CD4-positive, alpha-beta T cell (primary cell): ENCODE data around the gene MTMR4. TPM values are rescaled to one million over a fixed set of nuclear protein-coding genes. Genes with fewer than 3 reads are reported as not detected.

ENCODE experiments used
- ATAC-seq: fragments of 200-7000 bp; cut with Tn5 transposase; one replicate; pipeline ENCODE4 v1.10.0; 2022; ENCODE audit warnings: mild to moderate bottlenecking; ENCODE audit not compliant: poor library complexity
- CTCF ChIA-PET: fragments of 350-600 bp; sonication (Branson Sonifier 250); formaldehyde crosslinking; loops from one replicate; lab custom pipeline; 2021; ENCODE audit warnings: antibody characterized with exemption, inconsistent platforms; lab: Charles Lee
- POLR2A ChIA-PET: fragments of 350-600 bp; sonication (Branson Sonifier 250); formaldehyde crosslinking; loops from one replicate; lab custom pipeline; 2021; ENCODE audit warnings: antibody characterized with exemption, inconsistent platforms; lab: Charles Lee
- DNase-seq, 14 experiments: peaks; one replicate each; pipeline ENCODE4 v3.0.0-alpha.2; 2013 to 2020; ENCODE audit warnings: mixed read lengths in 2 of 14
- H3K27ac ChIP-seq, 2 donors: one replicate each; pipeline versions ENCODE4 v1.5.1 to v1.7.0; 2013; ENCODE audit warnings: low read length in 2 of 2, low read depth in 1 of 2, mild to moderate bottlenecking in 1 of 2
- H3K27me3 ChIP-seq, 2 experiments: 1 replicate in 1 of 2; 2 replicates in 1 of 2; pipeline versions ENCODE4 v1.6.1 to v1.7.0; 2013; ENCODE audit warnings: low read length in 2 of 2, control low read depth in 1 of 2, mild to moderate bottlenecking in 1 of 2, moderate library complexity in 1 of 2; ENCODE audit not compliant: insufficient read depth in 2 of 2, control insufficient read depth in 1 of 2
- H3K36me3 ChIP-seq: one replicate; pipeline ENCODE4 v1.6.1; 2013; ENCODE audit warnings: low read length, control low read depth; ENCODE audit not compliant: insufficient read depth
- H3K4me1 ChIP-seq: one replicate; pipeline ENCODE4 v1.6.1; 2013; ENCODE audit warnings: low read length, control low read depth; ENCODE audit not compliant: insufficient read depth
- H3K4me3 ChIP-seq: one replicate; pipeline ENCODE4 v1.5.1; 2013; ENCODE audit warnings: mild to moderate bottlenecking, low read length, moderate library complexity
- H3K9me3 ChIP-seq, 2 experiments: 1 replicate in 1 of 2; 2 replicates in 1 of 2; pipeline versions ENCODE4 v1.6.1 to v1.7.0; 2013; ENCODE audit warnings: low read length in 2 of 2, mild to moderate bottlenecking in 2 of 2, control low read depth in 1 of 2, moderate library complexity in 1 of 2; ENCODE audit not compliant: control insufficient read depth in 1 of 2, insufficient read depth in 1 of 2
- H3K27ac Mint-ChIP-seq: one replicate; pipeline ENCODE4 v1.8.0; 2020; ENCODE audit warnings: mixed read lengths
- H3K27me3 Mint-ChIP-seq: one replicate; pipeline ENCODE4 v1.8.0; 2021; ENCODE audit warnings: mixed read lengths
- H3K36me3 Mint-ChIP-seq: one replicate; pipeline ENCODE4 v1.8.0; 2021; ENCODE audit warnings: low read depth, mixed read lengths
- H3K4me1 Mint-ChIP-seq: one replicate; pipeline ENCODE4 v1.8.0; 2021; ENCODE audit warnings: low read depth, mixed read lengths
- H3K4me3 Mint-ChIP-seq: one replicate; pipeline ENCODE4 v1.8.0; 2020; ENCODE audit warnings: mild to moderate bottlenecking, mixed read lengths
- H3K9me3 Mint-ChIP-seq: one replicate; pipeline ENCODE4 v1.8.0; 2020; ENCODE audit warnings: mixed read lengths
- intact Hi-C, 2 experiments: fragments of 100-400 bp; cut with DNase I in 1 of 2; cut with micrococcal nuclease in 1 of 2; formaldehyde crosslinking; loops; one replicate each; pipeline versions ENCODE4 v1.15.1 to v1.9.0; 2023 to 2025; cut with DNase I, micrococcal nuclease
- total RNA-seq, 174 experiments: library from RNA in 2 of 174; stranded (reverse) in 2 of 174; gene quantifications; one replicate each; pipeline ENCODE4 v1.2.3 and lab custom pipeline; 2021 to 2026
- TF ChIP-seq, protein P1 (sequence below): fragments of 200-600 bp; IDR thresholded peaks from one replicate; pipeline ENCODE4 v1.8.0; 2022; ENCODE audit warnings: antibody characterized with exemption, mild to moderate bottlenecking

The MTMR4 gene
- total RNA-seq, 2 experiments from 2014 or later: 28.8 to 30.0 TPM

DNA sequence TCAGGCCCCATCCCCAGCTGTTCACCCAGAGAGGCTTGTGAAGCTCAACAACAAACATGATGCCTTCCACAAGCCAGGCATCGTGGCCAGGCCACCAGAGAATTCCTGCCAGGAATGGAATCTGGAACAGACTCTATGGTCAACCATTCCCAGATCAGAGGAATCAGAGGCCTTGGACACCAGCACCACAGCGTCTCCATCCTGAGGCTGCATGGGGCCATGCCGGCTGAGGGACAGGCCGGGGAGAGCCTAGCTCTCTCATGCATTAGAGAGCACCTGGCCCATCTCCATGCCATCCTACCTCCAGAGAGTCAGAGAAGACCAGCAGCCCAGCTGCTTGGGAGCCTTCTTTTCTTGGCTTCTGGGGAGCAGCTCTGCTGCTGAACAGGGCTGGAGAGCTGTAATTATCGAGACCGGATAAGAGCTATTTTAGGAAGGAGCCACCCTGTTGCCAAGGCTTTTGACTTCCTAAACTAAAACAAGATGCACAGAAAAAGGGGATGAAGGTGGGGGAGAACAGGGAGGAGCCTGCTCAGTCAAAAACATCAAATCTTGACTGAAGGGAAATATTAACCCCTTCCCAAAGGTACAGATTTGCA is 24.5 kb upstream of the MTMR4 start:
- no peak overlapping the region for H3K4me3 Mint-ChIP-seq
- intact Hi-C loops: no loop called here
- no peaks in the 10 kb centered on the region for H3K9me3 Mint-ChIP-seq
- H3K27me3 ChIP-seq: peaks cover 0 to 14% of the 10 kb centered on the region in 2 experiments
- H3K27ac Mint-ChIP-seq: no peak overlapping the region
- ChIA-PET POLR2A (no interaction called here), CTCF (interaction anchor here (0.6 kb wide), 1 partner anchor 1817 kb away, joined by 4 read pairs; no protein-coding TSS in a partner anchor)
- no peak overlapping the region for H3K4me3 ChIP-seq
- DNase-seq (no peak), ATAC-seq (no peak)
- H3K9me3 ChIP-seq: no peaks in the 10 kb centered on the region
- H3K36me3 Mint-ChIP-seq: no peaks in the 10 kb centered on the region
- H3K36me3 ChIP-seq: no peaks in the 10 kb centered on the region
- H3K4me1 Mint-ChIP-seq: no peaks in the 10 kb centered on the region
- H3K27ac ChIP-seq: no peak overlapping the region
- no peaks in the 10 kb centered on the region for H3K4me1 ChIP-seq
- TF ChIP-seq, protein P1, sequence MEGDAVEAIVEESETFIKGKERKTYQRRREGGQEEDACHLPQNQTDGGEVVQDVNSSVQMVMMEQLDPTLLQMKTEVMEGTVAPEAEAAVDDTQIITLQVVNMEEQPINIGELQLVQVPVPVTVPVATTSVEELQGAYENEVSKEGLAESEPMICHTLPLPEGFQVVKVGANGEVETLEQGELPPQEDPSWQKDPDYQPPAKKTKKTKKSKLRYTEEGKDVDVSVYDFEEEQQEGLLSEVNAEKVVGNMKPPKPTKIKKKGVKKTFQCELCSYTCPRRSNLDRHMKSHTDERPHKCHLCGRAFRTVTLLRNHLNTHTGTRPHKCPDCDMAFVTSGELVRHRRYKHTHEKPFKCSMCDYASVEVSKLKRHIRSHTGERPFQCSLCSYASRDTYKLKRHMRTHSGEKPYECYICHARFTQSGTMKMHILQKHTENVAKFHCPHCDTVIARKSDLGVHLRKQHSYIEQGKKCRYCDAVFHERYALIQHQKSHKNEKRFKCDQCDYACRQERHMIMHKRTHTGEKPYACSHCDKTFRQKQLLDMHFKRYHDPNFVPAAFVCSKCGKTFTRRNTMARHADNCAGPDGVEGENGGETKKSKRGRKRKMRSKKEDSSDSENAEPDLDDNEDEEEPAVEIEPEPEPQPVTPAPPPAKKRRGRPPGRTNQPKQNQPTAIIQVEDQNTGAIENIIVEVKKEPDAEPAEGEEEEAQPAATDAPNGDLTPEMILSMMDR: no peak
- peaks cover 20% of the 10 kb centered on the region for H3K27me3 Mint-ChIP-seq

DNA sequence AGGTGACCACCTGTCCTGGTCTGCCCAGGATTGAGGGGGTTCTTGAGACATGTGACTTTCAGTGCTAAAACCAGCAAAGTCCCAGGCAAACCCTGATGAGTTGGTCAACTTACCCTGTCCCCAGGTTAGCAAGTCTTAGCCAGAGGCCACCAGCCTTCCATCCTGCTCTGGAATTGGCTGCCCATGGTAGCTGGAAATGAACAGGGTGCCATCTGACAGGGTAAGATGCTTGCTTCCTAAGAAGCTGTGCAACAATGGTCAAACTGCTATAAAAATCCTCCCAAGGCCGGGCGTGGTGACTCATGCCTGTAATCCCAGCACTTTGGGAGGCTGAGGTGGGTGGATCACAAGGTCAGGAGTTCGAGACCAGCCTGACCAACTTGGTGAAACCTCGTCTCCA is 22.8 kb upstream of the MTMR4 start:
- H3K27me3 ChIP-seq: peaks cover 0 to 14% of the 10 kb centered on the region in 2 experiments
- POLR2A ChIA-PET: no interaction called here

DNA sequence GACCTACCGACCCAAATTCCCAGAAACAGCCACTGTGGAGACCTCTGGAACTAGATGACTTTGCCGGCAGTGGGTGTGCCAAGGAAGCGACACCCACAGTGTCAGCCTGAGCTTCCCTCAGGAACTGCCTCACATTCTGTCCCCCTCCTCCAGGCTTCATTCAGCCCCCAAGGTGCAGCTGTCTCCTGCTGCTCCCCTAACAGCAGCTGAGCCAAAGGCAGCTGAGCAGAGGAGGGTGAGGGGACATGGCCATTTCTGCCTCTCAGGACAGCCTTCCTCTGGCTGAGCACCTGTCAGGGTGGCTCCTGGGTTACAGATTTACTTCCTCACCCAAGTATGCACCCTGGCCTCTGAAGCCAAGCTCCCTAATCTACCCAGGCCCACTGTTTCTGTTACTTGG is 22.1 kb upstream of the MTMR4 start:
- Mint-ChIP-seq H3K4me3 (no peak overlapping the region), H3K27ac (no peak overlapping the region), H3K4me1 (no peaks in the 10 kb centered on the region), H3K27me3 (peaks cover 36% of the 10 kb centered on the region), H3K9me3 (no peaks in the 10 kb centered on the region), H3K36me3 (no peaks in the 10 kb centered on the region)
- ATAC-seq (no peak), DNase-seq (no peak)
- Histone ChIP-seq H3K4me3 (no peak overlapping the region), H3K27ac (no peak overlapping the region), H3K9me3 (no peaks in the 10 kb centered on the region), H3K27me3 (peaks cover 0 to 14% of the 10 kb centered on the region in 2 experiments), H3K4me1 (peaks cover 9% of the 10 kb centered on the region), H3K36me3 (no peaks in the 10 kb centered on the region)
- TF ChIP-seq, protein P1: no peak
- intact Hi-C loops: no loop called here
- ChIA-PET CTCF (no interaction called here), POLR2A (no interaction called here)

More for the DNA sequence above, 22.8 kb upstream of the MTMR4 start:
- Histone ChIP-seq H3K4me3 (no peak overlapping the region), H3K4me1 (peaks cover 5% of the 10 kb centered on the region), H3K36me3 (no peaks in the 10 kb centered on the region), H3K27ac (no peak overlapping the region), H3K9me3 (no peaks in the 10 kb centered on the region)
- CTCF ChIA-PET: no interaction called here
- DNase-seq (no peak), ATAC-seq (no peak)
- TF ChIP-seq, protein P1: no peak
- Mint-ChIP-seq H3K4me3 (no peak overlapping the region), H3K27me3 (peaks cover 35% of the 10 kb centered on the region), H3K27ac (no peak overlapping the region), H3K36me3 (no peaks in the 10 kb centered on the region), H3K4me1 (no peaks in the 10 kb centered on the region), H3K9me3 (no peaks in the 10 kb centered on the region)
- intact Hi-C loops: no loop called here
